MCF 10A (cell line): ENCODE data around the gene PLN. TPM values are rescaled to one million over a fixed set of nuclear protein-coding genes. Genes with fewer than 3 reads are reported as not detected.

Experiments used
- BruUV-seq: library from RNA; stranded (reverse); fragments of 400-500 nt; replicated peaks from 2 replicates; lab custom pipeline; 2021; lab: Mats Ljungman, UMichigan
- CTCF ChIA-PET: fragments of 300-600 bp; sonication (Branson Sonifier 250); formaldehyde crosslinking; extraction: SDS; loops from one replicate; lab custom pipeline; 2021; ENCODE audit warnings: antibody characterized with exemption, inconsistent platforms; lab: Yijun Ruan, JAX
- POLR2A ChIA-PET: fragments of 300-600, 350-650 bp; sonication (Branson Sonifier 250); formaldehyde crosslinking; extraction: SDS; loops from one replicate; lab custom pipeline; 2020; ENCODE audit warnings: antibody characterized with exemption, inconsistent platforms; lab: Yijun Ruan, JAX
- DNase-seq: peaks from one replicate; pipeline ENCODE4 v3.0.0-alpha.2; 2018; ENCODE audit not compliant: unreplicated experiment
- H3K27ac Mint-ChIP-seq: one replicate; pipeline ENCODE4 v1.8.0; 2022; ENCODE audit warnings: mild to moderate bottlenecking, low read depth, mixed read lengths; ENCODE audit not compliant: unreplicated experiment
- H3K27me3 Mint-ChIP-seq: one replicate; pipeline ENCODE4 v1.8.0; 2022; ENCODE audit warnings: mixed read lengths; ENCODE audit not compliant: insufficient read depth, unreplicated experiment
- H3K36me3 Mint-ChIP-seq: one replicate; pipeline ENCODE4 v1.8.0; 2022; ENCODE audit warnings: mild to moderate bottlenecking, moderate library complexity, mixed read lengths; ENCODE audit not compliant: insufficient read depth, unreplicated experiment
- H3K4me1 Mint-ChIP-seq: one replicate; pipeline ENCODE4 v1.8.0; 2022; ENCODE audit warnings: mixed read lengths; ENCODE audit not compliant: insufficient read depth, unreplicated experiment
- H3K4me3 Mint-ChIP-seq: one replicate; pipeline ENCODE4 v1.8.0; 2022; ENCODE audit warnings: mild to moderate bottlenecking, moderate library complexity, mixed read lengths; ENCODE audit not compliant: unreplicated experiment
- H3K9me3 Mint-ChIP-seq: one replicate; pipeline ENCODE4 v1.8.0; 2022; ENCODE audit warnings: mixed read lengths; ENCODE audit not compliant: unreplicated experiment
- intact Hi-C: fragments of 100-400 bp; cut with micrococcal nuclease; formaldehyde crosslinking; loops from 2 replicates; pipeline ENCODE4 v1.14.1; 2022
- total RNA-seq: library from RNA; stranded (reverse); gene quantifications from 2 replicates; pipeline ENCODE4 v1.2.3, GENCODE V29; 2022
- TF ChIP-seq, protein P1 (sequence below): fragments of 200-600 bp; IDR thresholded peaks from one replicate; pipeline ENCODE4 v1.8.0; 2022; ENCODE audit warnings: antibody characterized with exemption, mild to moderate bottlenecking; ENCODE audit not compliant: unreplicated experiment

Gene PLN
- total RNA-seq, 1 experiment from 2014 or later = not detected

GRCh38 chr6:118603372-118603771 is 55.3 kb downstream of the PLN start:
- Mint-ChIP-seq H3K9me3 (no peaks in the 10 kb centered on the region), H3K4me1 (no peaks in the 10 kb centered on the region), H3K4me3 (no peak overlapping the region), H3K27me3 (no peaks in the 10 kb centered on the region), H3K27ac (no peak overlapping the region), H3K36me3 (no peaks in the 10 kb centered on the region)
- intact Hi-C loops = no loop called here
- ChIA-PET POLR2A (interaction anchor here (0.6 kb wide), 1 partner anchor 8 kb away, joined by 3 read pairs; no protein-coding TSS in a partner anchor), CTCF (interaction anchor here (1.5 kb wide), 1 partner anchor 23 kb away, joined by 5 read pairs; no protein-coding TSS in a partner anchor)
- no TSS peak for BruUV-seq
- DNase-seq = no peak
- TF ChIP-seq, protein P1, sequence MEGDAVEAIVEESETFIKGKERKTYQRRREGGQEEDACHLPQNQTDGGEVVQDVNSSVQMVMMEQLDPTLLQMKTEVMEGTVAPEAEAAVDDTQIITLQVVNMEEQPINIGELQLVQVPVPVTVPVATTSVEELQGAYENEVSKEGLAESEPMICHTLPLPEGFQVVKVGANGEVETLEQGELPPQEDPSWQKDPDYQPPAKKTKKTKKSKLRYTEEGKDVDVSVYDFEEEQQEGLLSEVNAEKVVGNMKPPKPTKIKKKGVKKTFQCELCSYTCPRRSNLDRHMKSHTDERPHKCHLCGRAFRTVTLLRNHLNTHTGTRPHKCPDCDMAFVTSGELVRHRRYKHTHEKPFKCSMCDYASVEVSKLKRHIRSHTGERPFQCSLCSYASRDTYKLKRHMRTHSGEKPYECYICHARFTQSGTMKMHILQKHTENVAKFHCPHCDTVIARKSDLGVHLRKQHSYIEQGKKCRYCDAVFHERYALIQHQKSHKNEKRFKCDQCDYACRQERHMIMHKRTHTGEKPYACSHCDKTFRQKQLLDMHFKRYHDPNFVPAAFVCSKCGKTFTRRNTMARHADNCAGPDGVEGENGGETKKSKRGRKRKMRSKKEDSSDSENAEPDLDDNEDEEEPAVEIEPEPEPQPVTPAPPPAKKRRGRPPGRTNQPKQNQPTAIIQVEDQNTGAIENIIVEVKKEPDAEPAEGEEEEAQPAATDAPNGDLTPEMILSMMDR = no peak

GRCh38 chr6:118606268-118606667 is 58.2 kb downstream of the PLN start:
- Mint-ChIP-seq H3K9me3 (peaks cover 11% of the 10 kb centered on the region), H3K27ac (no peak overlapping the region), H3K36me3 (no peaks in the 10 kb centered on the region), H3K27me3 (no peaks in the 10 kb centered on the region), H3K4me1 (no peaks in the 10 kb centered on the region), H3K4me3 (no peak overlapping the region)
- BruUV-seq = no TSS peak
- CTCF ChIA-PET = interaction anchor here (0.6 to 2.0 kb wide), 7 partner anchors 8 to 1349 kb away, joined by 3 to 9 read pairs (median 4); no protein-coding TSS in a partner anchor
- DNase-seq = no peak
- TF ChIP-seq, protein P1 = no peak
- POLR2A ChIA-PET = interaction anchor here (0.9 kb wide), 1 partner anchor 39 kb away, joined by 3 read pairs; no protein-coding TSS in a partner anchor
- intact Hi-C loops = no loop called here

DNA sequence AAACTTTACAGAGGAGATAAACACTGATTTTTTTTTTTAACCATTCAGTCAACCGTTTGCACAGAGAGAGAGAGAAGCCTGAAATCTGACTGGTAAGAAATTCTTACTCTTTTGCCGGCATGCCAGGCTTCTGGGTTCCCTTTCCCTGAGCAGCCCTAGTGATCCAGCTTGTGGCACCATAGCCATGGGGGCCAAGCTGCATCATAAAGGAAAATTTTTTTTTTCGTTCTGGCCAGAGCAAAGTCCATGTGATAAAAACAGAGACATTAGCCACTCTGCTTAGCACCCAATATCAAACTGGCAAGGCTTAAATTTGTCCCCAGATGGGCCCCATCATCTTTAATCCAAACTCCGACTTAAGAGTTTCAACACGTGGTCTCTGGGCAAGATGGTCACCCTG is 58.8 kb downstream of the PLN start:
- no peak for DNase-seq
- H3K4me3 Mint-ChIP-seq = no peak overlapping the region
- ChIA-PET POLR2A (interaction anchor here (0.9 kb wide), 1 partner anchor 38 kb away, joined by 3 read pairs; no protein-coding TSS in a partner anchor), CTCF (interaction anchor here (0.6 to 2.0 kb wide), 7 partner anchors 9 to 92 kb away, joined by 3 to 9 read pairs (median 3); no protein-coding TSS in a partner anchor)
- no TSS peak for BruUV-seq
- H3K27ac Mint-ChIP-seq = no peak overlapping the region
- H3K9me3 Mint-ChIP-seq = peaks cover 17% of the 10 kb centered on the region
- intact Hi-C loops = no loop called here
- H3K27me3 Mint-ChIP-seq = no peaks in the 10 kb centered on the region
- no peaks in the 10 kb centered on the region for H3K4me1 Mint-ChIP-seq
- TF ChIP-seq, protein P1 = no peak
- no peaks in the 10 kb centered on the region for H3K36me3 Mint-ChIP-seq

Other genes with a start within 250 kb of the PLN start
- gene CEP85L, start 103.3 kb downstream of the PLN start, total RNA-seq = 8.4 and 10.0 TPM in 2 replicates